22Rv1 (cell line): Measurements from ENCODE around the gene SORCS2.

Experiments used
- H3K27ac ChIP-seq: fragments of 450-650 bp; 2 replicates; pipeline ENCODE4 v1.5.1; 2017
- CTCF ChIP-seq: fragments of 450-650 bp; IDR thresholded peaks from 2 replicates; pipeline ENCODE4 v1.5.1; 2017; ENCODE audit warnings: mild to moderate bottlenecking
- ZFX ChIP-seq: fragments of 450-650 bp; IDR thresholded peaks from 2 replicates; pipeline ENCODE4 v1.6.1; 2017; ENCODE audit warnings: antibody characterized with exemption, borderline replicate concordance

The SORCS2 gene

GRCh38 chr4:7723625-7724024, 531.3 kb downstream of the SORCS2 start:
- H3K27ac ChIP-seq, result no peak overlapping the region
- TF ChIP-seq CTCF (no peak), ZFX (no peak)

- TF ChIP-seq CTCF, result no peak
- no peak for TF ChIP-seq ZFX
- no peak overlapping the region for H3K27ac ChIP-seq
Observed at GRCh38 chr4:7725951-7726350, 533.6 kb downstream of the SORCS2 start.

GRCh38 chr4:7726665-7727413, 534.5 kb downstream of the SORCS2 start:
- no peak for TF ChIP-seq CTCF
- TF ChIP-seq ZFX, result no peak
- no peak overlapping the region for H3K27ac ChIP-seq

- no peak for TF ChIP-seq ZFX
- TF ChIP-seq CTCF, result no peak
- no peak overlapping the region for H3K27ac ChIP-seq
Observed at GRCh38 chr4:7727749-7728148, 535.4 kb downstream of the SORCS2 start.

- TF ChIP-seq ZFX (no peak), CTCF (no peak)
- H3K27ac ChIP-seq, result no peak overlapping the region
Observed at GRCh38 chr4:7731437-7731836, 539.1 kb downstream of the SORCS2 start.

GRCh38 chr4:7732263-7732662, 539.9 kb downstream of the SORCS2 start:
- TF ChIP-seq ZFX (no peak), CTCF (no peak)
- no peak overlapping the region for H3K27ac ChIP-seq

- TF ChIP-seq ZFX, result no peak
- TF ChIP-seq CTCF, result no peak
- H3K27ac ChIP-seq, result no peak overlapping the region
Observed at GRCh38 chr4:7733201-7733600, 540.9 kb downstream of the SORCS2 start.
